Rectal smooth muscle tissue (tissue), 1 donor: ENCODE measurements around the gene VWA2.

Experiments used
- H3K27ac ChIP-seq: one replicate; pipeline ENCODE4 v1.7.0; 2013; ENCODE audit warnings: low read depth, low read length, inconsistent platforms
- H3K27me3 ChIP-seq: one replicate; pipeline ENCODE4 v1.7.0; 2013; ENCODE audit warnings: low read length; ENCODE audit not compliant: control insufficient read depth, insufficient read depth
- H3K36me3 ChIP-seq: one replicate; pipeline ENCODE4 v1.7.0; 2013; ENCODE audit warnings: low read length; ENCODE audit not compliant: control insufficient read depth, insufficient read depth
- H3K4me1 ChIP-seq: one replicate; pipeline ENCODE4 v1.7.0; 2013; ENCODE audit warnings: low read length; ENCODE audit not compliant: control insufficient read depth, insufficient read depth
- H3K4me3 ChIP-seq: one replicate; pipeline ENCODE4 v1.7.0; 2013; ENCODE audit warnings: low read length
- H3K9ac ChIP-seq: one replicate; pipeline ENCODE4 v1.7.0; 2013; ENCODE audit warnings: low read length

Gene VWA2

GRCh38 chr10:114334301-114334700, 95.2 kb downstream of the VWA2 start:
- H3K36me3 ChIP-seq = no peaks in the 10 kb centered on the region
- no peak overlapping the region for H3K9ac ChIP-seq
- H3K27ac ChIP-seq = no peak overlapping the region
- peaks cover 15% of the 10 kb centered on the region for H3K4me1 ChIP-seq
- no peak overlapping the region for H3K4me3 ChIP-seq
- H3K27me3 ChIP-seq = no peaks in the 10 kb centered on the region

- no peaks in the 10 kb centered on the region for H3K36me3 ChIP-seq
- H3K27me3 ChIP-seq = no peaks in the 10 kb centered on the region
- no peak overlapping the region for H3K4me3 ChIP-seq
- H3K9ac ChIP-seq = no peak overlapping the region
- no peak overlapping the region for H3K27ac ChIP-seq
- peaks cover 15% of the 10 kb centered on the region for H3K4me1 ChIP-seq
Observed at GRCh38 chr10:114335614-114336013, 96.6 kb downstream of the VWA2 start.

DNA sequence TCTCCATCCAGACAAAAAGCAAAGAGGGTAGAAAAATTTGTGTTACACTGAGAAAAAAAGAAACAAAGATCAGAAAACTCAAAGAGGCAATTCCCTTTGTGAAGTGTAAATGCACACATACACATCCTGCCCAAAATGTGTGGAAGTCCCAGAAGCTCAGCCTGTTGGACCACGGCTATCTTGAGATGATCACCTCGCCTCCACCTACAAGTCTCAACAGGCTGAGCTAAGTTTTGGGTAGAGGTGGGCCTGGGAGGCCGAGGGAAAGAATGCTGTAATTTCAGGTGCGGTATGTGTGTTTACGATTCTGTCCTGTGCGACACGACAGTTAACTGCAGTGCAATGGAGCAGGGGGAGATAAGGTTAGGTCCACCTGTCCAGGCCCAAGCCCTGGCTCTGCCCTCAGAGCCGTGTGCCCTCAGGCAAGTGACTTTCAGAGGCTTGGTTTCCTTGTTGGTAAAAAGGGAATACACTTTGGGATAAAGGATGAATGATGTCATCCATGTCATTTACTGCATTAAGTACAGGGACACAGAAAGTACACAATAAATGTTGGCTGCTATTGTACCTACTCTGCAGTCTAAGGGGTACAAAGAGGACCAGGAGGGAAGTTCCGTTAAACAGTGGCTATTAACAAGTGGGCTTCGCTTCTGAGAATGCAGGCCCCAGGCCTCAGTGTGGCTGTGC, 97.9 kb downstream of the VWA2 start:
- Histone ChIP-seq H3K27me3 (no peaks in the 10 kb centered on the region), H3K9ac (no peak overlapping the region), H3K4me3 (no peak overlapping the region), H3K4me1 (peaks cover 15% of the 10 kb centered on the region), H3K36me3 (no peaks in the 10 kb centered on the region), H3K27ac (no peak overlapping the region)

DNA sequence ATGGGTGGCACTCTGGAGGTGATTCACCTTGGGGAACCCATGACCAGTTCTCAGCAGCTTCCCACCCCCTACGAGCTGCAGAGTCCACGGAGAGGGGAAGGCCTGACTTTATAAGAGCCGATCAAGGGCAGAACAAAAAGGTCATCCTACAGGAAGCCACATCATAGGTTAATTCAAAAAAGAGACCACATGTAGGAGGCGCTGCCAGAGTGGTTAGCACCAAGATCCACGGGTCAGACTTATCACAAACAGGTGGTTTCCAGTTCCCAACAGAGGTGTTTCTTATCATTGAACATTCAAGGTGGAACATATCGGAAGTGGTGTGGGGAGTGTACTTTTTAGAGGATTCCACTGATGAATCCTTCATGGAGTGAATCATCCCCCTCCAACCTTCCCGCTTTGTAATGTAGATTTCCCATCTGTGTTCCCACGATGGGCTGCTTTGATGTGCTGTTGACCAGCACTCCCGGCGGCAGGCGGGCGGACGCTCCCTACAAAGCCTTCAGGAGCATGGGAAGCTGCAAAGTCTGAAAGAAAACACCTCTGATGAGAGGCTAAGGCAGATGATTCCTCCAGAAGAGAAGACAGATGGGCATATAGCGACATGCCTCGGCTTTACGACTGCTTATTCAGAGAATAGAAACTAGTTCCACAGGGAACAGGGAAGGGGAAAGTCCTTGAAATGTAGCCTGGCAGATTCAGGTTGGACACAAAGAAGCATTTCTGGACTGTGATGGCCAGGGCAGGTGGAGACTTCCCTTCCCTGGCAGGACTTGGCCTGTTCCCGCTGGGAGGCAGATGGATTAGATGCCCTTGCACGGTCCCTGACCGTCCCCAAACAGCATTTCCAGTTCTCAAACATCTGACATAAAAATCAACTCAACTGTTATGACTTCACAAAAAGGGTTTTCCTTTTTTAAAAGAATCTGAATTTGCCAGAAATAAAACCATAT, 98.7 kb downstream of the VWA2 start:
- H3K4me3 ChIP-seq = no peak overlapping the region
- no peaks in the 10 kb centered on the region for H3K36me3 ChIP-seq
- no peak overlapping the region for H3K27ac ChIP-seq
- no peaks in the 10 kb centered on the region for H3K27me3 ChIP-seq
- no peak overlapping the region for H3K9ac ChIP-seq
- H3K4me1 ChIP-seq = peaks cover 8% of the 10 kb centered on the region

- H3K9ac ChIP-seq = no peak overlapping the region
- H3K27ac ChIP-seq = no peak overlapping the region
- no peaks in the 10 kb centered on the region for H3K27me3 ChIP-seq
- H3K36me3 ChIP-seq = no peaks in the 10 kb centered on the region
- peaks cover 6% of the 10 kb centered on the region for H3K4me1 ChIP-seq
- no peak overlapping the region for H3K4me3 ChIP-seq
Observed at GRCh38 chr10:114340816-114341215, 101.8 kb downstream of the VWA2 start.
